Hematopoietic multipotent progenitor cell (in vitro differentiated cells): ENCODE measurements around the gene FAM107B. TPM values are rescaled to one million over a fixed set of nuclear protein-coding genes. Genes with fewer than 3 reads are reported as not detected.
A peak's percentile ranks its signal among the peaks of the same experiment; 100 is the strongest.

Source experiments
- DNase-seq, 3 donors: peaks; one replicate each; pipeline ENCODE4 v3.0.0-alpha.2; 2011 to 2015; ENCODE audit warnings: low read depth in 2 of 3, low spot score in 2 of 3
- total RNA-seq: library from RNA; depleted of rRNA; stranded (reverse); fragments of >200 nt; gene quantifications from one replicate; pipeline ENCODE4 v1.2.3, GENCODE V29; 2012

The FAM107B gene
- total RNA-seq, 1 donor, result 2.7 TPM

DNA sequence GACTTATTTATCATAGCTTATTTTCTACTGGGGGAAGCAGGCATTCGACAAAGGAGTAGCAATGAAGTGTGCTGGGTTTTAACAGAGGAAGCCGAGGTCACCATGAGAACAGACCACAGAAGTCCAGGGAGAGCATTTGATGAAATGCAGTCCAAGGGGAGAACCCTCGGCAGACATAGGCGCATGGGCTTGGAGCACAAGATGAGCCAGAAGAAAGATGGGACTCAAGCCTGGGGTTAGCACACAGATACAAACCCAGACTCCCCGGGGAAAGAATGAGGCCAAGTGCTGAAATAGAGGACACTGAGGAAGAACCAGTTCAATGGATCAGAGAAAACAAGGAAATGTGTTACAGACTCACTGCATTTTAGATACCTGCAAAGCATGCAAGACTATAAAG lies 209.5 kb downstream of the FAM107B start:
- no peak for DNase-seq

GRCh38 chr10:14564268-14564744 lies 210.4 kb downstream of the FAM107B start:
- DNase-seq, result peak in 2 of 3 donors; percentile 19 to 47

GRCh38 chr10:14563359-14563940 lies 211.2 kb downstream of the FAM107B start:
- DNase-seq, result no peak

- DNase-seq, result no peak
These were observed 211.7 kb downstream of the FAM107B start for GRCh38 chr10:14563076-14563336.

DNA sequence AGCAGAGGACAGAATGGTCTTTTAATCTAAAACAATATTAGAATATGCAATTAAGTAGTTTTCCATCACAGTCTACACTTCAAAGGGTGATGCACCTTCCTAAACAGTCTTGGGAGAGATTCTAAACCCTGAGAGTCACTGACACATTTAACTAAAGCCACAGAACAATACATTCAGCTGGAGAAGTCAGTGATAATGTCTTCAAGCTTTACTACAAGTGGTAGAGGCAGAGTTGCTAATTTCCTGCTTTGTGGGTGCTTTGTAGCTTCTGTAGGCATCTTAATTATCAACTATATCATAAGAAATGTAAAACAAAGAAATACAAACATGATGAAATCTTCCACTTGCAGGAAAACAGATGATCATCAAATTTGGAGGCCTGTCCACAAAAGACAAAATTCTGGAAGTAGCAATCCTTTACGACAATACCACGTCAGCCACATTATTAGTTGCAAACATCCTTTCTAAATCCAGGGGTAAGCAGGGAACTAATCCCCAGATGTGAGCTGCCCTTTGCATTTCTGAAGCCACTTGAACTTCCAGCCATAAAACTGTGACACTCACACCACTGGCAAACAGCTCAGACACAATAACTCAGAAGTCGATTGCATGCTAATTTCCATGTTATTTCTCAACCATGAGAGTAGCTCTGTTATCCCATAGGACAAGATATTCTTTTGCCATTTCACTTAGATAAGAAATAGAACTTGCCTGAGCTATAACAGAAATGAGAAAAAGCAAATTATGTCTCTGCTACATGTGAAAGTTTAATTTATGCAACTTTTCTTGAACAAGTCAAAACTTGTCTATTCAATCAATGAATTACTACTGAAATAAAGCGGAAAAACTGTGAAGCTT lies 212.2 kb downstream of the FAM107B start:
- no peak for DNase-seq

- peak in 1 of 3 donors; percentile 56 for DNase-seq
These were observed 213.6 kb downstream of the FAM107B start for GRCh38 chr10:14560791-14561765.

GRCh38 chr10:14560274-14560673 lies 214.4 kb downstream of the FAM107B start:
- DNase-seq, result peak in 2 of 3 donors; percentile 49 to 87

DNA sequence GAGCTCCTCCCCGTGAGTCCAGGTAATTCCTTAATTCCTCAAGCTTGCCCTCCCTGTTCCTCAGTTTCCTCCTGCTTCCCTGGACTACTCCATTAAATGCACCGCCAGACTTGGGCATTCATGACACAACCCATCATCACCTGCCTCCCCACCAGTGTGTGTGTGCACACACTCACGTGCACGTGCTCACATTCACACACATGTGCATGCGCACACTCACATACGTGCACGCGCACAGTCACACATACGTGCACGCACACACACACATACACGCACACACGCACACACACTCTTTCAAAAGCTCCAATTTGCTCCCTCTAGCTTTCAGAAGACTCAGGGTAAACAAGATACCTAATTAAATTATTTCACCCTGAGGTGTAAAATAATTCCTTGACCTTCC lies 216.7 kb downstream of the FAM107B start:
- DNase-seq, result no peak

GRCh38 chr10:14557567-14557966 lies 217.1 kb downstream of the FAM107B start:
- no peak for DNase-seq

GRCh38 chr10:14556285-14556956 lies 218.3 kb downstream of the FAM107B start:
- DNase-seq, result no peak

- DNase-seq, result no peak
These were observed 218.9 kb downstream of the FAM107B start for GRCh38 chr10:14555807-14556206.

GRCh38 chr10:14554491-14555205 lies 220.0 kb downstream of the FAM107B start:
- peak in 1 of 3 donors; percentile 51 for DNase-seq

- DNase-seq, result no peak
These were observed 220.6 kb downstream of the FAM107B start for GRCh38 chr10:14554091-14554490.

- no peak for DNase-seq
These were observed 221.2 kb downstream of the FAM107B start for GRCh38 chr10:14553448-14553847.

DNA sequence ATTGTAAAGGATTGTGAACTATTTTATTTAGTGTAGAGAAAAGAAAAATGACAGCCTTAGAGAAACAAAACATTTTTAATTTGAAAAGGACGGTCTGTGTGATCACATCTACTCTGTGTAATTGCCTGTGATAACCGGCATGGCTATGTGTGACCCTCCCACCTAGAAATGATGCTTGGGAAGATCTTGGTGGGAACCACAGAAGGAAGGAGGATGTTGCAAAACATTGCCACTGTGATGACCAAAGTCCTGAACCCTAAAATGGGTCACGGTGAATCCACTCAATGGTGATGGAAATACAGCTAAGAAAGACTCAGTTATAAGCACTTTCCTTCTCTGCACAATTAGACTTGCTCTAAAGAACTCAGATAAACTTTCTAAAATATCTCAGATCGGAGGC lies 222.7 kb downstream of the FAM107B start:
- no peak for DNase-seq

- no peak for DNase-seq
These were observed 224.2 kb downstream of the FAM107B start for GRCh38 chr10:14550471-14550981.

DNA sequence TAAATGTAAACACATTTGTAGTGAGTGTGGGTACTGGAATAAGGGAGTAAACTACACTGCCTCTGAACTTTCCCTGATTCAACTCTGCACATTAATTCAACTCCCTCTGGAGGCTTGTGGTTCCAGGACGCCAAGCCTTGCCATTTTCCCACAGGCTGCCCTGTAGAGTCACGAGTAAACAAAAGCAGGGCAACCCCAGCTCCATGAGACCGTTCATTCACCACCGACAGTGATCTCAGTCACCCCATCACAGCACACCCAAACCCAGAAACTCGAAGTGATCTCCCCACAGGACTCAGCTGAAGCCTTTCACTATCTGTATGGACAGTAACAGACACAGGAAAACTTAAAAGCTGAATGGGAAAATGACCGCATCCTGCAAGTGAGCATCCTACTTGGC lies 225.2 kb downstream of the FAM107B start:
- no peak for DNase-seq

- DNase-seq, result no peak
These were observed 225.7 kb downstream of the FAM107B start for GRCh38 chr10:14548970-14549369.

GRCh38 chr10:14548474-14548873 lies 226.2 kb downstream of the FAM107B start:
- DNase-seq, result no peak

DNA sequence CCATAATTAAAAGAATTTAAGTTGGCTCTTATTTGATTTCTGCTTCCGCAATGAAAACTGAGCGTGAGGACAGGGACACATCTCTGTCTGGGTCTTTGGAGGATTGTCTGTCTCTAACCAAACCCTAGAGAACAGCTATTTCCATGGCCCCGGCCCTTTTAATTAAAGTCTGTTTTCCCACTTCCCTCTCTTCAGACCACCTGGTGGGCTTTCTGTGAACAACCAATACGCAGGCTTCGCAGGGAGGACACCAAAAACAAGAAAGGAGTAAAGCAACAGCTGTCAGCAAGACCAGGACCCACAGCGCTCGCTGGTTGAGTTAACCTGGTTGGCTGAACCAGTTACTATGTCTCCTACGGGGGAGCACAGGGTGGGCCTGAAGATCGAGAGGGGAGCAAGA lies 226.9 kb downstream of the FAM107B start:
- DNase-seq, result peak in 1 of 3 donors; percentile 41
